ENCODE data around the gene DYNC1LI1.

The DYNC1LI1 gene

DNA sequence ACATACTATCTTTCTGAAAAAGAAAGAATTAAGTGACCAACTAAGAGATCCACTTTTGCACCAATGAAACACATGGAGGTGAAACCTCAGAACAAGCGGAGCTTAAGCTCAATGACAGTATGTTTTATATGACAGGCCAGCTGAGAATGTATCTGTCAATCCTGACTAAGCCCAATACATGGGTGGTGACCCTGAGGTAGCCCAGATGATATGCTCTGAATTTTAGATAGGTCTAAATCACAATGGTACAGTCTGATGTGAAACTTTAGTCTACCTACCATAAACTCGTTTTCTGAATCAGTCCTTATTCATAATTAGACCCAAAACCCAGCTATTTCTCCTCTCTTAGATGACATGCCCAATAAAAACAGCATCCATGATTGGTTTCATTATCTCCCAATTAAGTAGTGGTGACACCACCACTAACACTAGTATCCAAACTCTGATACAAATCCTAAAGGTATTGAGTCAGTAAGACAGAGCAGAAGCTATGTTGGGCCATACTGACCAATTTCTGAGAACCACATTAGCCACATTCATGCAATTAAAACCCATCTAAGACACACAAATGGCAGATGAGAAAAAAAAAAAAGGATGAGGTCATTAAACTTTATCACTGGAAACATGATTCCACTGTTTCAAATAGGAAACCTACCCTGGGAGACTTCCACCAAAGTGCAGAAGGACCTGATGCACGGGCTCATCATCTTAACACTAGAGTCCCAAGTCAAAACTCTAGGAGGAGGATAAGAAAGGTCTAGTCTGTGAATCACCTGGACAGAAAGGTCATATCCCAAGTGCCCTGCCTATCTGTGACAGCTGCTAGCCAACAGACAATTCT, 88.6 kb downstream of the DYNC1LI1 start:
- no peak for DNase-seq
- no peak for TF ChIP-seq GATA1 (IDR thresholded peaks at IDR 0.05; ENCODE audit: low read depth, low read length)
- TF ChIP-seq POLR2A (IDR thresholded peaks at IDR 0.05; ENCODE audit: low read length): no peak

DNA sequence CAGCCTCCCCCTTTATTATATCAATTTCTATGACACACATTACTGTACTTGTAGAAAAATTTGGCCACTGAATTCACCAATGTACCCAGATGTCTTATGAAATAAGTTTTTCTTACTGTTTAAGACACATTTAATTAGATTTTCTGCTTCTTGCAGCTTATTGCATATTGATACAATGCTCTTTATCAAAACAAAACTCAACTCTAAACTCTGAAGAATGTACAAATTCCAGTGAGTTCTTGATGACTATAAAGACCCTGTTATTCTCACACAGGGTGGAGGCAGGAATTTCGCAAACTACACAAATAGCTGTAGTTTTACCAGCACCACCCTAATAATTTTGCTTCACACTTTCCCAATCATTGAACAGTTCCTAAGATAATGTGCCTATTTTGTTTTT, 90.1 kb downstream of the DYNC1LI1 start:
- TF ChIP-seq GATA1 (IDR thresholded peaks at IDR 0.05; ENCODE audit: low read depth, low read length): no peak
- no peak for TF ChIP-seq POLR2A (IDR thresholded peaks at IDR 0.05; ENCODE audit: low read length)

More for the DNA sequence above, 90.1 kb downstream of the DYNC1LI1 start:
- no peak for DNase-seq
